HG03354 (cell line): ENCODE measurements around the gene PPP1R3D.

Experiments
- ATAC-seq: cut with Tn5 transposase; IDR thresholded peaks from one replicate; pipeline ENCODE4 v1.9.1; 2021; ENCODE audit warnings: mild to moderate bottlenecking; ENCODE audit not compliant: unreplicated experiment, poor library complexity, severe bottlenecking

Gene PPP1R3D

GRCh38 chr20:59948828-59949720, 9.0 kb upstream of the PPP1R3D start:
- ATAC-seq, result peak; percentile 66

- no peak for ATAC-seq
Measured at GRCh38 chr20:59948212-59948611, 8.1 kb upstream of the PPP1R3D start.

GRCh38 chr20:59947376-59947775, 7.3 kb upstream of the PPP1R3D start:
- no peak for ATAC-seq

- ATAC-seq, result no peak
Measured at GRCh38 chr20:59945731-59946130, 5.6 kb upstream of the PPP1R3D start.

GRCh38 chr20:59945175-59945574, 5.1 kb upstream of the PPP1R3D start:
- no peak for ATAC-seq

GRCh38 chr20:59944726-59945125, 4.6 kb upstream of the PPP1R3D start:
- no peak for ATAC-seq

GRCh38 chr20:59942245-59942644, 2.1 kb upstream of the PPP1R3D start:
- no peak for ATAC-seq

- ATAC-seq, result peak; percentile 5
Measured at GRCh38 chr20:59940956-59941294, 820 bp upstream of the PPP1R3D start.

- peak; percentile 42 for ATAC-seq
Measured at GRCh38 chr20:59939879-59940128, 301 bp downstream of the PPP1R3D start.

- no peak for ATAC-seq
Measured at GRCh38 chr20:59939052-59939878, 840 bp downstream of the PPP1R3D start.

GRCh38 chr20:59938696-59939051, 1.4 kb downstream of the PPP1R3D start:
- ATAC-seq, result no peak

- ATAC-seq, result no peak
Measured at GRCh38 chr20:59938221-59938620, 1.9 kb downstream of the PPP1R3D start.

GRCh38 chr20:59937150-59937549, 3.0 kb downstream of the PPP1R3D start:
- no peak for ATAC-seq

GRCh38 chr20:59936409-59936808, 3.7 kb downstream of the PPP1R3D start:
- ATAC-seq, result no peak

- no peak for ATAC-seq
Measured at GRCh38 chr20:59935457-59936185, 4.5 kb downstream of the PPP1R3D start.

GRCh38 chr20:59933849-59934585, 6.1 kb downstream of the PPP1R3D start:
- peak; percentile 91 for ATAC-seq

GRCh38 chr20:59933296-59933848, 6.7 kb downstream of the PPP1R3D start, which contains the start of gene SYCP2:
Gene SYCP2, minus strand, starts transcription at chr20:59933637. Its CDS starts 11,224 bp downstream, at chr20:59922413.
- peak; percentile 11 for ATAC-seq

GRCh38 chr20:59932616-59933295, 7.3 kb downstream of the PPP1R3D start:
- no peak for ATAC-seq
